ENCODE results near the gene DLEC1. TPM values are rescaled to one million over a fixed set of nuclear protein-coding genes. Genes with fewer than 3 reads are reported as not detected.

Gene DLEC1
- total and polyA plus RNA-seq, 2 of the 4 experiments (the other 2 are of a cell fraction): 0.03 TPM; not detected in 1

DNA sequence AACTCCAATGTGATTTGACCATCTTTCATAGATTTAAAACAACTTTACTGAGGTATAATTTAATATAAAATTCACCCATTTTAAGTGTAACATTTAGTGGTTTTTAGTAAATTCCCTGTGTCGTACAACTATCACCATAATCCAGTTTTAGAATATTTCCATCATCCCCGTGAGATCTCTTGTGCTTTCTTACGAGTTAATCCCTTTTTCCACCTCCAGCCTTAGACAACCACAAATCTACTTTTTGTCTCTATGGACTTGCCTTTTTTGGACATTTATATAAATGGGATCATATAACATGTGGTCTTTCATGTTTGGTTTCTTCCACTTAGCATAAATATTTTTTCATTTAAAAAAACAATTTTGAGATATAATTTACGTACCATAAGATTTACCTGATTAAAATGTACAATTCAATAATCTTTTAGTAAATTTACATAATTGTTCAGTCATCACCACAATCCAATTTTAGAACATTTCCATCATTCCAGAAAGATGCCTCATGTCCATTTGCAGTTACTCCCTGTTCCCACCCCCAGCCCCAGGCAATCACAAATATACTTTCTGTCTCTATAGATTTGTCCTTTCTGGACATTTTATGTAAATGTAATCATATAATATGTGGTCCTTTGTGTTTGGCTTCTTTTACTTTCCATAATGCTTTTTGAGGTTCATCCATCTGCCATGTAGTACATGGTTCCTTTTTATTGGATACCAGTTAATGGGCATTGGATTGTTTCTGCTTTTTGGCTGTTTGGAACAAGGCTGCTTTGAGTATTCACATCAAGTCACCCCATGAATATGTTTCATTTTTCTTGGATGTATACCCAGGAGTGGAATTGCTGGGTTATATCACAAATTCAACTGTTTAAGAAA is 129.4 kb downstream of the DLEC1 start:
- peak overlapping the region; percentile 12; the same call in 1 of the 2 replicates for H3K9ac ChIP-seq (ENCODE audit: low read depth, low read length)
- H3K4me3 ChIP-seq (ENCODE audit: insufficient read depth, low read depth, low read length): peak overlapping the region; percentile 32; the same call in 1 of the 2 replicates
- H2BK15ac ChIP-seq (ENCODE audit: low read depth, low read length): peak overlapping the region; percentile 76; the same call in 1 of the 3 replicates
- peak overlapping the region; percentile 85; the same call in 1 of the 2 replicates for H2BK20ac ChIP-seq (ENCODE audit: low read depth, low read length)
- dilution Hi-C loops (cut with HindIII; ENCODE audit: low sequenced_read_pairs, unreplicated experiment) (no loop called here), intact Hi-C loops (cut with micrococcal nuclease) (no loop called here), in situ Hi-C loops (cut with MboI; ENCODE audit: low sequenced_read_pairs) (no loop called here)
- peak overlapping the region in 1 of 2 experiments; percentile 82; a peak in 2 of 4 replicates for H4K8ac ChIP-seq (ENCODE audit: low read depth in 2 of 2, low read length in 2 of 2)
- H3K56ac ChIP-seq (ENCODE audit: extremely low read depth, insufficient read depth, low read length): peak overlapping the region; percentile 70; the same call in 1 of the 2 replicates
- H2AFZ ChIP-seq (replicated peaks; ENCODE audit: low read length, poor library complexity): no peak overlapping the region
- H3K27ac ChIP-seq (ENCODE audit: insufficient read depth, low read length): peak overlapping the region; percentile 14; the same call in 1 of the 2 replicates
- no peaks in the 10 kb centered on the region for H3K27me3 ChIP-seq (ENCODE audit: control insufficient read depth, insufficient read depth, low read length)
- no peak overlapping the region; the same call in 1 of the 2 replicates for H2AK5ac ChIP-seq (ENCODE audit: low read depth, low read length)
- peak overlapping the region; percentile 83; the same call in 1 of the 2 replicates for H3K18ac ChIP-seq (ENCODE audit: low read depth, low read length)
- no TSS peak for BruUV-seq (replicated peaks)
- H3K4ac ChIP-seq (ENCODE audit: low read depth, low read length): peak overlapping the region; percentile 93; the same call in 1 of the 2 replicates
- H4K20me1 ChIP-seq (ENCODE audit: insufficient read depth, low read length): peaks cover 22% of the 10 kb centered on the region; the same call in 1 of the 2 replicates
- peak overlapping the region; percentile 88 for H3K14ac ChIP-seq (replicated peaks; ENCODE audit: low read depth, low read length)
- peaks cover 10% of the 10 kb centered on the region for H3K4me1 ChIP-seq (ENCODE audit: control insufficient read depth, insufficient read depth, low read length)
- peak overlapping the region; percentile 94; the same call in 1 of the 2 replicates for H3K4me2 ChIP-seq (ENCODE audit: low read depth, low read length)
- no peak for ATAC-seq (ENCODE audit: low read depth)
- H4K91ac ChIP-seq (ENCODE audit: insufficient read depth, low read depth, low read length): peak overlapping the region; percentile 64
- peak overlapping the region; percentile 96 for H2BK5ac ChIP-seq (ENCODE audit: low read depth, low read length, poor library complexity, severe bottlenecking)
- peaks cover 10% of the 10 kb centered on the region; the same call in 1 of the 2 replicates for H3K9me1 ChIP-seq (ENCODE audit: insufficient read depth, low read length)
- H3K79me1 ChIP-seq (ENCODE audit: low read depth in 1 of 2, low read length in 2 of 2): peaks cover 0 to 31% of the 10 kb centered on the region in 2 experiments; a peak in 2 of 4 replicates
- peak; percentile 67 for DNase-seq
- H2BK120ac ChIP-seq (ENCODE audit: low read depth, low read length): peak overlapping the region; percentile 90
- no peaks in the 10 kb centered on the region for H3K9me3 ChIP-seq (ENCODE audit: control insufficient read depth, insufficient read depth, low read length)
- no CpG with 5 or more reads among the region's 4 CpGs for WGBS, 2 experiments (ENCODE audit: extremely low coverage in 2 of 2, insufficient read length in 1 of 2)
- H2AK9ac ChIP-seq (replicated peaks; ENCODE audit: low read depth, low read length, poor library complexity): no peak overlapping the region
- peak overlapping the region; percentile 90; the same call in 1 of the 2 replicates for H3K23ac ChIP-seq (ENCODE audit: low read depth, low read length)
- ChIA-PET CTCF (no interaction called here), POLR2A (ENCODE audit: unreplicated experiment) (no interaction called here)
- H4K5ac ChIP-seq (ENCODE audit: low read depth, low read length): peak overlapping the region; percentile 71; the same call in 1 of the 2 replicates
- TF ChIP-seq BHLHE40 (IDR thresholded peaks at IDR 0.05; ENCODE audit: low read depth, low read length) (no peak), MXI1 (IDR thresholded peaks at IDR 0.05; ENCODE audit: borderline replicate concordance, low read depth, low read length) (no peak), CEBPB (IDR thresholded peaks at IDR 0.05; ENCODE audit: low read depth, low read length) (no peak), SMC3 (IDR thresholded peaks at IDR 0.05; ENCODE audit: low read depth, low read length) (no peak), RAD21 (IDR thresholded peaks at IDR 0.05; ENCODE audit: low read length) (no peak), MAZ (IDR thresholded peaks at IDR 0.05; ENCODE audit: borderline replicate concordance, low read depth, low read length) (no peak), CHD1 (IDR thresholded peaks at IDR 0.05; ENCODE audit: low read depth, low read length) (no peak)
- TF ChIP-seq, protein P1, sequence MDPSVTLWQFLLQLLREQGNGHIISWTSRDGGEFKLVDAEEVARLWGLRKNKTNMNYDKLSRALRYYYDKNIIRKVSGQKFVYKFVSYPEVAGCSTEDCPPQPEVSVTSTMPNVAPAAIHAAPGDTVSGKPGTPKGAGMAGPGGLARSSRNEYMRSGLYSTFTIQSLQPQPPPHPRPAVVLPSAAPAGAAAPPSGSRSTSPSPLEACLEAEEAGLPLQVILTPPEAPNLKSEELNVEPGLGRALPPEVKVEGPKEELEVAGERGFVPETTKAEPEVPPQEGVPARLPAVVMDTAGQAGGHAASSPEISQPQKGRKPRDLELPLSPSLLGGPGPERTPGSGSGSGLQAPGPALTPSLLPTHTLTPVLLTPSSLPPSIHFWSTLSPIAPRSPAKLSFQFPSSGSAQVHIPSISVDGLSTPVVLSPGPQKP (IDR thresholded peaks at IDR 0.05; ENCODE audit: borderline replicate concordance, low read depth, low read length): no peak
- TF ChIP-seq, protein P2, sequence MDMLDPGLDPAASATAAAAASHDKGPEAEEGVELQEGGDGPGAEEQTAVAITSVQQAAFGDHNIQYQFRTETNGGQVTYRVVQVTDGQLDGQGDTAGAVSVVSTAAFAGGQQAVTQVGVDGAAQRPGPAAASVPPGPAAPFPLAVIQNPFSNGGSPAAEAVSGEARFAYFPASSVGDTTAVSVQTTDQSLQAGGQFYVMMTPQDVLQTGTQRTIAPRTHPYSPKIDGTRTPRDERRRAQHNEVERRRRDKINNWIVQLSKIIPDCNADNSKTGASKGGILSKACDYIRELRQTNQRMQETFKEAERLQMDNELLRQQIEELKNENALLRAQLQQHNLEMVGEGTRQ (IDR thresholded peaks at IDR 0.05; ENCODE audit: low read depth, low read length): no peak
- TF ChIP-seq, protein P3, sequence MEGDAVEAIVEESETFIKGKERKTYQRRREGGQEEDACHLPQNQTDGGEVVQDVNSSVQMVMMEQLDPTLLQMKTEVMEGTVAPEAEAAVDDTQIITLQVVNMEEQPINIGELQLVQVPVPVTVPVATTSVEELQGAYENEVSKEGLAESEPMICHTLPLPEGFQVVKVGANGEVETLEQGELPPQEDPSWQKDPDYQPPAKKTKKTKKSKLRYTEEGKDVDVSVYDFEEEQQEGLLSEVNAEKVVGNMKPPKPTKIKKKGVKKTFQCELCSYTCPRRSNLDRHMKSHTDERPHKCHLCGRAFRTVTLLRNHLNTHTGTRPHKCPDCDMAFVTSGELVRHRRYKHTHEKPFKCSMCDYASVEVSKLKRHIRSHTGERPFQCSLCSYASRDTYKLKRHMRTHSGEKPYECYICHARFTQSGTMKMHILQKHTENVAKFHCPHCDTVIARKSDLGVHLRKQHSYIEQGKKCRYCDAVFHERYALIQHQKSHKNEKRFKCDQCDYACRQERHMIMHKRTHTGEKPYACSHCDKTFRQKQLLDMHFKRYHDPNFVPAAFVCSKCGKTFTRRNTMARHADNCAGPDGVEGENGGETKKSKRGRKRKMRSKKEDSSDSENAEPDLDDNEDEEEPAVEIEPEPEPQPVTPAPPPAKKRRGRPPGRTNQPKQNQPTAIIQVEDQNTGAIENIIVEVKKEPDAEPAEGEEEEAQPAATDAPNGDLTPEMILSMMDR (conservative IDR thresholded peaks at IDR 0.05; ENCODE audit: low read depth, low read length): no peak
- H3K36me3 ChIP-seq (ENCODE audit: control insufficient read depth, insufficient read depth, low read length): no peaks in the 10 kb centered on the region
